Adrenal gland (tissue), 12 donors: ENCODE results near the gene CCDC197. TPM values are rescaled to one million over a fixed set of nuclear protein-coding genes. Genes with fewer than 3 reads are reported as not detected.

Experiments
- DNase-seq, 7 donors: peaks; one replicate each; pipeline ENCODE4 v3.0.0-alpha.2; 2019 to 2020
- H3K27ac ChIP-seq, 5 donors: fragments of 200-600 bp; sonication (generic) in 4 of 5; 1 replicate in 3 of 5; 2 replicates in 2 of 5; pipeline versions ENCODE4 v1.5.1 to v1.8.0; 2016 to 2020; ENCODE audit warnings: mild to moderate bottlenecking in 1 of 5
- H3K27me3 ChIP-seq: fragments of 200-600 bp; 2 replicates; pipeline ENCODE4 v1.8.0; 2021
- H3K36me3 ChIP-seq, 2 donors: fragments of 200-600 bp; replicated peaks in 1 of 2; 1 replicate in 1 of 2; 2 replicates in 1 of 2; pipeline versions ENCODE4 v1.5.1 to v1.8.0; 2018 to 2022
- H3K4me1 ChIP-seq, 2 donors: fragments of 200-600 bp; replicated peaks in 1 of 2; 1 replicate in 1 of 2; 2 replicates in 1 of 2; pipeline versions ENCODE4 v1.5.1 to v1.8.0; 2018 to 2021
- H3K4me3 ChIP-seq, 4 donors: fragments of 200-600 bp; sonication (generic) in 3 of 4; one replicate each; pipeline ENCODE4 v1.5.1; 2016 to 2018
- H3K9me3 ChIP-seq, 3 donors: fragments of 200-600 bp; sonication (generic) in 1 of 3; replicated peaks in 1 of 3; 1 replicate in 2 of 3; 2 replicates in 1 of 3; pipeline versions ENCODE4 v1.5.1 to v1.8.0; 2016 to 2021
- CTCF ChIP-seq, 6 experiments: fragments of 450-650 bp in 4 of 6; fragments of 200-600 bp in 2 of 6; sonication (generic) in 1 of 6; IDR thresholded peaks; 1 replicate in 5 of 6; 2 replicates in 1 of 6; pipeline versions ENCODE4 v1.5.1 to v1.8.0; 2016 to 2021; ENCODE audit warnings: antibody characterized with exemption in 6 of 6, mild to moderate bottlenecking in 2 of 6, moderate library complexity in 1 of 6
- POLR2A ChIP-seq, 2 donors: fragments of 450-650 bp; IDR thresholded peaks; one replicate each; pipeline ENCODE4 v1.6.1; 2017; ENCODE audit warnings: antibody characterized with exemption in 2 of 2, mild to moderate bottlenecking in 2 of 2, moderate library complexity in 1 of 2
- WGBS, 4 donors: extraction: QIAGEN DNeasy Blood & Tissue Kit in 2 of 4; methylation state at CpG; one replicate each; pipeline versions ENCODE4 v1.1.5 to v1.1.7; 2013 to 2017; 5-methylcytosine and 5-hydroxymethylcytosine counted together
- intact Hi-C, 2 donors: fragments of 100-400 bp; cut with DNase I; formaldehyde crosslinking; loops; one replicate each; pipeline versions ENCODE4 v1.14.1 to v1.15.0; 2022 to 2023
- polyA plus RNA-seq, 3 donors: library from polyadenylated mRNA; stranded (reverse); fragments of 200-250 nt in 2 of 3; fragments of 350-450 nt in 1 of 3; fragmentation: Illumina TruSeq in 1 of 3; extraction: RNeasy Lipid Tissue Mini Kit (QIAGEN cat#74804) in 1 of 3; gene quantifications; one replicate each; pipeline ENCODE4 v1.2.3, GENCODE V29; 2013 to 2014
- total RNA-seq, 9 donors: library from RNA; depleted of rRNA in 4 of 9; stranded (reverse); fragments of >200 nt in 4 of 9; fragments of 120-200 nt in 1 of 9; fragmentation: NEBNext Ultra II Directional in 1 of 9; extraction: Animal tissue kit (Norgen Biotek cat#: 25700) in 1 of 9; gene quantifications; one replicate each; pipeline versions ENCODE4 v1.1.0 to v1.2.4, GENCODE V29; 2013 to 2023
- donor health status: healthy with polysubstance abuse.
- donor health status: Bipolar disorder and iron deficiency.
- donor health status: DM: yes; HTN: yes; CAD: no.
- donor health status: DM: no; HTN: no; CAD: no.
- donor health status: DM: no; HTN: no; CAD: no.
- donor health status: DM: yes; HTN: yes; CAD: no.

The CCDC197 gene
- total and polyA plus RNA-seq, 12 donors: not detected

- no peak overlapping the region for H3K27ac ChIP-seq
- no peak for TF ChIP-seq POLR2A (IDR thresholded peaks at IDR 0.05)
- TF ChIP-seq CTCF (IDR thresholded peaks at IDR 0.05): no peak
- 74 to 86% (median 84%) methylated on average over 5 to 12 of the region's 12 CpGs for WGBS, 4 donors
- intact Hi-C loops: no loop called here
- no peaks in the 10 kb centered on the region for H3K27me3 ChIP-seq
- H3K36me3 ChIP-seq: no peaks in the 10 kb centered on the region
- DNase-seq: no peak
- H3K9me3 ChIP-seq: no peaks in the 10 kb centered on the region
- no peaks in the 10 kb centered on the region for H3K4me1 ChIP-seq
- no peak overlapping the region for H3K4me3 ChIP-seq
These were observed 22.3 kb upstream of the CCDC197 start for GRCh38 chr14:93974833-93975232.

- H3K27me3 ChIP-seq: no peaks in the 10 kb centered on the region
- TF ChIP-seq POLR2A (IDR thresholded peaks at IDR 0.05) (no peak), CTCF (IDR thresholded peaks at IDR 0.05) (no peak)
- no peaks in the 10 kb centered on the region for H3K36me3 ChIP-seq
- 69 to 85% (median 71%) methylated on average over 9 of the region's 9 CpGs for WGBS, 4 donors
- H3K27ac ChIP-seq: no peak overlapping the region
- no peaks in the 10 kb centered on the region for H3K9me3 ChIP-seq
- H3K4me3 ChIP-seq: no peak overlapping the region
- intact Hi-C loops: no loop called here
- no peak for DNase-seq
- H3K4me1 ChIP-seq: no peaks in the 10 kb centered on the region
These were observed 21.2 kb upstream of the CCDC197 start for GRCh38 chr14:93975791-93976476.

- DNase-seq: no peak
These were observed 20.5 kb upstream of the CCDC197 start, which contains the start of gene ASB2 for GRCh38 chr14:93976477-93977057. ASB2 (minus strand) TSS chr14:93976570; CDS start chr14:93964539, 12,031 bp downstream.

DNA sequence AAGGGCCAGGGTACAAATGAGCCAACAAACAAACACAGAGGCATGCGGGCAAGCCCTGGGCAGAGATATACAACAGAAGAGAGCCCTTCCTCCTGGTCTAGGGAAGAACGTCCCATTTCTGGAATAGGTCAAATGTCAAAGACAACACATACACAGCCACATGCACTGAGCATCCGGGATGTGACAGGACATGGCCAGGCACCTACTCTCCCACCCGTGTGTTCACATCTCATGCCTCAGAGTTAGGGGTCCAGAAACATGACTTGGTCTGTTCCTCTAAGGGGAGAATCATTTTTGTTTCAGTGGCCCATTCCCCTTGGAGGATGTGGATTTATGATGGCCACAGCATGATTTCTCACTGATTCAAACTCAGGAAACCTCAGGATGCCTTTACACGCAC is 19.9 kb upstream of the CCDC197 start:
- Histone ChIP-seq H3K36me3 (no peaks in the 10 kb centered on the region), H3K9me3 (no peaks in the 10 kb centered on the region), H3K4me1 (no peaks in the 10 kb centered on the region), H3K27me3 (no peaks in the 10 kb centered on the region), H3K4me3 (no peak overlapping the region), H3K27ac (no peak overlapping the region)
- WGBS, 4 donors: 71 to 91% (median 78%) methylated on average over 5 of the region's 5 CpGs
- TF ChIP-seq CTCF (IDR thresholded peaks at IDR 0.05) (no peak), POLR2A (IDR thresholded peaks at IDR 0.05) (no peak)
- intact Hi-C loops: no loop called here
- DNase-seq: no peak

More at GRCh38 chr14:93976477-93977057, 20.5 kb upstream of the CCDC197 start, which contains the start of gene ASB2:
- Histone ChIP-seq H3K27ac (no peak within 1 kb of the TSS), H3K36me3 (no peaks in the 10 kb centered on the region), H3K9me3 (no peaks in the 10 kb centered on the region), H3K4me1 (no peaks in the 10 kb centered on the region), H3K27me3 (no peaks in the 10 kb centered on the region), H3K4me3 (no peak within 1 kb of the TSS)
- TF ChIP-seq POLR2A (IDR thresholded peaks at IDR 0.05) (no peak), CTCF (IDR thresholded peaks at IDR 0.05) (no peak)
- WGBS, 4 donors: 40 to 52% (median 48%) methylated on average over 12 of the region's 12 CpGs
- intact Hi-C loops: no loop called here
